Measurements from ENCODE around the gene PPIP5K1.

The PPIP5K1 gene

GRCh38 chr15:43499635-43500034 lies 90.4 kb downstream of the PPIP5K1 start:
- Histone ChIP-seq H3K4me1 (ENCODE audit: low read depth, poor library complexity, severe bottlenecking) (no peaks in the 10 kb centered on the region), H3K27ac (no peak overlapping the region), H3K27me3 (ENCODE audit: insufficient read depth, low read depth) (no peaks in the 10 kb centered on the region), H4K20me1 (ENCODE audit: insufficient read depth) (no peaks in the 10 kb centered on the region), H3K36me3 (ENCODE audit: insufficient read depth) (no peaks in the 10 kb centered on the region), H3K4me3 (IDR thresholded peaks at IDR 0.05; ENCODE audit: insufficient read depth, low read depth, low read length) (no peak overlapping the region), H2AFZ (ENCODE audit: low read depth) (no peak overlapping the region), H3K4me2 (no peak overlapping the region), H3K9ac (no peak overlapping the region), H3K79me2 (ENCODE audit: insufficient read depth, low read depth) (no peaks in the 10 kb centered on the region)
- TF ChIP-seq CTCF (conservative IDR thresholded peaks at IDR 0.05; ENCODE audit: low read depth, low read length), result no peak

- peaks cover 2% of the 10 kb centered on the region for H3K4me1 ChIP-seq (ENCODE audit: low read depth, poor library complexity, severe bottlenecking)
- H3K79me2 ChIP-seq (ENCODE audit: insufficient read depth, low read depth), result no peaks in the 10 kb centered on the region
- no peak overlapping the region for H3K27ac ChIP-seq
- no peaks in the 10 kb centered on the region for H3K36me3 ChIP-seq (ENCODE audit: insufficient read depth)
- no peak overlapping the region for H3K4me2 ChIP-seq
- H3K27me3 ChIP-seq (ENCODE audit: insufficient read depth, low read depth), result no peaks in the 10 kb centered on the region
- H3K9ac ChIP-seq, result no peak overlapping the region
- no peaks in the 10 kb centered on the region for H4K20me1 ChIP-seq (ENCODE audit: insufficient read depth)
- no peak for TF ChIP-seq CTCF (conservative IDR thresholded peaks at IDR 0.05; ENCODE audit: low read depth, low read length)
- H3K4me3 ChIP-seq (IDR thresholded peaks at IDR 0.05; ENCODE audit: insufficient read depth, low read depth, low read length), result no peak overlapping the region
- H2AFZ ChIP-seq (ENCODE audit: low read depth), result no peak overlapping the region
These were observed 91.0 kb downstream of the PPIP5K1 start for GRCh38 chr15:43498990-43499389.

- Histone ChIP-seq H2AFZ (ENCODE audit: low read depth) (peak overlapping the region; percentile 97), H3K79me2 (ENCODE audit: insufficient read depth, low read depth) (no peaks in the 10 kb centered on the region), H3K4me3 (IDR thresholded peaks at IDR 0.05; ENCODE audit: insufficient read depth, low read depth, low read length) (no peak overlapping the region), H3K27me3 (ENCODE audit: insufficient read depth, low read depth) (no peaks in the 10 kb centered on the region), H3K36me3 (ENCODE audit: insufficient read depth) (peaks cover 6% of the 10 kb centered on the region; the same call in 1 of the 2 replicates), H3K27ac (peak overlapping the region; percentile 29; the same call in 1 of the 2 replicates), H4K20me1 (ENCODE audit: insufficient read depth) (no peaks in the 10 kb centered on the region), H3K9ac (0 out of 2 replicates have a peak overlapping the region, but pooled peaks have one; percentile 23), H3K4me2 (peak overlapping the region; percentile 89), H3K4me1 (ENCODE audit: low read depth, poor library complexity, severe bottlenecking) (peaks cover 18% of the 10 kb centered on the region)
- TF ChIP-seq CTCF (conservative IDR thresholded peaks at IDR 0.05; ENCODE audit: low read depth, low read length), result no peak
These were observed 96.1 kb downstream of the PPIP5K1 start for GRCh38 chr15:43493703-43494472.

- Histone ChIP-seq H3K4me2 (peak within 1 kb of the TSS; percentile 89), H3K27ac (peak within 1 kb of the TSS; percentile 31; the same call in 1 of the 2 replicates), H3K9ac (peak within 1 kb of the TSS; percentile 64), H3K4me3 (IDR thresholded peaks at IDR 0.05; ENCODE audit: insufficient read depth, low read depth, low read length) (peak within 1 kb of the TSS; percentile 24), H4K20me1 (ENCODE audit: insufficient read depth) (no peaks in the 10 kb centered on the region), H2AFZ (ENCODE audit: low read depth) (peak within 1 kb of the TSS; percentile 97), H3K36me3 (ENCODE audit: insufficient read depth) (peaks cover 6% of the 10 kb centered on the region; the same call in 1 of the 2 replicates), H3K79me2 (ENCODE audit: insufficient read depth, low read depth) (no peaks in the 10 kb centered on the region), H3K4me1 (ENCODE audit: low read depth, poor library complexity, severe bottlenecking) (peaks cover 19% of the 10 kb centered on the region), H3K27me3 (ENCODE audit: insufficient read depth, low read depth) (no peaks in the 10 kb centered on the region)
- TF ChIP-seq CTCF (conservative IDR thresholded peaks at IDR 0.05; ENCODE audit: low read depth, low read length), result no peak
These were observed 97.1 kb downstream of the PPIP5K1 start, which contains the start of gene TP53BP1 for GRCh38 chr15:43492673-43493601. TP53BP1 (minus strand) TSS chr15:43493156; CDS start chr15:43493043, 113 bp downstream.
